Liver (tissue), 3 donors: ENCODE measurements around the gene MAP4K4.

Source experiments
- EGR1 ChIP-seq, 2 donors: IDR thresholded peaks; 2 replicates each; pipeline ENCODE4 v1.6.1; 2016 to 2018; ENCODE audit warnings: antibody characterized with exemption in 2 of 2, low read depth in 2 of 2
- GABPA ChIP-seq, 2 donors: IDR thresholded peaks in 1 of 2; conservative IDR thresholded peaks in 1 of 2; 2 replicates each; pipeline ENCODE4 v1.6.1; 2016; ENCODE audit warnings: antibody characterized with exemption in 2 of 2, mild to moderate bottlenecking in 1 of 2, moderate library complexity in 1 of 2
- RAD21 ChIP-seq, 2 donors: IDR thresholded peaks; 2 replicates each; pipeline ENCODE4 v1.6.1; 2016; ENCODE audit warnings: antibody characterized with exemption in 2 of 2, mild to moderate bottlenecking in 2 of 2
- TF ChIP-seq, protein P1 (sequence below): fragments of 150-350 bp; IDR thresholded peaks from 2 replicates; pipeline ENCODE4 v1.5.1; 2017; ENCODE audit warnings: improper control_type of control experiment, low read depth, low read length; ENCODE audit not compliant: missing input control
- TF ChIP-seq, protein P2 (sequence below): IDR thresholded peaks from 2 replicates; pipeline ENCODE4 v1.6.1; 2016; ENCODE audit warnings: antibody characterized with exemption
- TF ChIP-seq, protein P3 (sequence below): IDR thresholded peaks from 2 replicates; pipeline ENCODE4 v1.6.1; 2016; ENCODE audit warnings: antibody characterized with exemption
- donor health status: healthy.
- donor health status: healthy.

DNA sequence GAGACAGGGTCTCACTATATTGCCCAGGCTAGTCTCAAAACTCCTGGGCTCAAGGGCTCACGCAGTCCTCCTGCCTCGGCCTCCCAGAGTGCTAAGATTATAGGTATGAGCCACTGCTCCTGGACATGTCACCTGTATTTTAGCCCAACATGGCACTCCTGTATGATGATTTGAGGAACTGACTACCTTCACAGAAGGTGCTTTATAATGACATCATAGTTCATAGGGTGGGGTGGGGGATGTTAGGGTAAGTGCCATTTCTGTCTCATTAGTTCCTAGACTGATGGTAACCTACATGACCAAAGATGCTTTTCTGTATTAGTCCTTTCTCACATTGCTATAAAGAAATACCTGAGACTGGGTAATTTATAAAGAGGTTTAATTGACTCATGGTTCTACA is 109.7 kb downstream of the MAP4K4 start:
- TF ChIP-seq, protein P1, sequence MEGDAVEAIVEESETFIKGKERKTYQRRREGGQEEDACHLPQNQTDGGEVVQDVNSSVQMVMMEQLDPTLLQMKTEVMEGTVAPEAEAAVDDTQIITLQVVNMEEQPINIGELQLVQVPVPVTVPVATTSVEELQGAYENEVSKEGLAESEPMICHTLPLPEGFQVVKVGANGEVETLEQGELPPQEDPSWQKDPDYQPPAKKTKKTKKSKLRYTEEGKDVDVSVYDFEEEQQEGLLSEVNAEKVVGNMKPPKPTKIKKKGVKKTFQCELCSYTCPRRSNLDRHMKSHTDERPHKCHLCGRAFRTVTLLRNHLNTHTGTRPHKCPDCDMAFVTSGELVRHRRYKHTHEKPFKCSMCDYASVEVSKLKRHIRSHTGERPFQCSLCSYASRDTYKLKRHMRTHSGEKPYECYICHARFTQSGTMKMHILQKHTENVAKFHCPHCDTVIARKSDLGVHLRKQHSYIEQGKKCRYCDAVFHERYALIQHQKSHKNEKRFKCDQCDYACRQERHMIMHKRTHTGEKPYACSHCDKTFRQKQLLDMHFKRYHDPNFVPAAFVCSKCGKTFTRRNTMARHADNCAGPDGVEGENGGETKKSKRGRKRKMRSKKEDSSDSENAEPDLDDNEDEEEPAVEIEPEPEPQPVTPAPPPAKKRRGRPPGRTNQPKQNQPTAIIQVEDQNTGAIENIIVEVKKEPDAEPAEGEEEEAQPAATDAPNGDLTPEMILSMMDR: no peak
- TF ChIP-seq RAD21 (IDR thresholded peaks at IDR 0.05) (no peak), GABPA (IDR thresholded peaks at IDR 0.05 in 1 of 2, conservative IDR thresholded peaks at IDR 0.05 in 1 of 2) (no peak), EGR1 (IDR thresholded peaks at IDR 0.05; ENCODE audit: low read depth in 2 of 2) (no peak)
- TF ChIP-seq, protein P2, sequence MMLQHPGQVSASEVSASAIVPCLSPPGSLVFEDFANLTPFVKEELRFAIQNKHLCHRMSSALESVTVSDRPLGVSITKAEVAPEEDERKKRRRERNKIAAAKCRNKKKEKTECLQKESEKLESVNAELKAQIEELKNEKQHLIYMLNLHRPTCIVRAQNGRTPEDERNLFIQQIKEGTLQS: no peak
- TF ChIP-seq, protein P3, sequence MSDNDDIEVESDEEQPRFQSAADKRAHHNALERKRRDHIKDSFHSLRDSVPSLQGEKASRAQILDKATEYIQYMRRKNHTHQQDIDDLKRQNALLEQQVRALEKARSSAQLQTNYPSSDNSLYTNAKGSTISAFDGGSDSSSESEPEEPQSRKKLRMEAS: no peak
